HG02623 (cell line): ENCODE results near the gene HLF.

Source experiments
- ATAC-seq: cut with Tn5 transposase; IDR thresholded peaks from one replicate; pipeline ENCODE4 v1.9.1; 2021; ENCODE audit warnings: moderate library complexity; ENCODE audit not compliant: unreplicated experiment

HLF gene, protein sequence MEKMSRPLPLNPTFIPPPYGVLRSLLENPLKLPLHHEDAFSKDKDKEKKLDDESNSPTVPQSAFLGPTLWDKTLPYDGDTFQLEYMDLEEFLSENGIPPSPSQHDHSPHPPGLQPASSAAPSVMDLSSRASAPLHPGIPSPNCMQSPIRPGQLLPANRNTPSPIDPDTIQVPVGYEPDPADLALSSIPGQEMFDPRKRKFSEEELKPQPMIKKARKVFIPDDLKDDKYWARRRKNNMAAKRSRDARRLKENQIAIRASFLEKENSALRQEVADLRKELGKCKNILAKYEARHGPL

GRCh38 chr17:55264645-55265298 lies at the start of gene HLF:
HLF (plus strand) TSS chr17:55264960; CDS start chr17:55265485, 525 bp downstream.
- peak; percentile 83 for ATAC-seq

GRCh38 chr17:55215711-55216110 lies 49.0 kb upstream of the HLF start:
- no peak for ATAC-seq

DNA sequence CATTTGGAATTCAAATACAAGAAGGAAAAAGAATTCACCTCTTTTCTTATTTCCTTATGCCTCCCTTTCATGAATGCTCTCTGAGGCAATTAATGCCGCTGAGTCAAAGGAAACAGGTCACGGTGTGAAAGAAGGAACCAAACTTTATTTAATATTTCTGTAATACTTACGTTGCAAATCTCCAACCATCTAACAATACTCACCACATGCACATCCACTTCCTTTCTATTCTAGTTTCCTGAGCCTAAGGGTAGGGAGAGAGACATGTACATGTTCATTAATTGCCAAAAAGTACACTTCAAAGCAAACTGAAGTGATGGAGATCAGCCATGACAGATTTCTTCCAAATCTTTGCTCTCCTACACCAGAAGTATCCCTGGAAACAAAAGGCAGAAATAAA lies 47.9 kb upstream of the HLF start:
- no peak for ATAC-seq

- no peak for ATAC-seq
Observed at GRCh38 chr17:55219459-55219858, 45.3 kb upstream of the HLF start.

DNA sequence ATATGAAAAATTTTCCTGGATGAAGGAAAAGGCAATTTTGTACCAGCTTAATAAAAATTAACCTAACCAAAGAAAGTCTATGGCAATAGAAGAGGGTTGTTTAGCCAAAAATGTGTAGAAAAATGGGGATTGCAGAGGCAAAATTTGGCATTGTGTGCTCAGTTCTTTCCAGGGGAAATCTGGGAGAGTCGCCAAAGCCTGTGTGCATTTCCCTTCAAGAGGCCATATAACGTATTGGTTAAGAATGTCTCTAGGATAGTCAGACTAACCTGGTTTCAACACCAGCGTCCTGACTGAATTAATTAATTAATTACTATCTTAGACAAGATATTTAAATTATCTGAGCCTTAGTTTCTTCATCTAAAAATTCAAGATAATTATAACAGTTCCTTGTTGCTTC lies 44.8 kb upstream of the HLF start:
- no peak for ATAC-seq

DNA sequence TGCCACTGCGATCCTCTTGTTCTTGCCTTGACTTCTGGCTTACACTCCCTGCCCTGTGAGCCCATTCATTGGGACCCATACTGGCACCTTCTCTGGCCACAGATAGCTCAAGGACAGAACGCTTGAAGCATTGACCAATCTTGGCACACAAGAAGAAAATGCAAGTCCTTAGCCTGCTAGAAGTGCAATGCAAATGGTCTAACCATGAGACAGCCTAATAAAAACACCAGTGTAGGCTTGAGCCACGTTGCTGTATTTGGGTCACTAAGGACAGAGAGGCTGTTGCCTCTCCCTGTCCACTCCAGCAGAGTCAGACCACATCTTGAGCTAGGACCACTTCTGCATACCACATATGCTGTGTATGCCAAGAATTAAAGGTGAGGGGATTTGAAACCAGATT lies 41.2 kb upstream of the HLF start:
- ATAC-seq, result no peak

GRCh38 chr17:55224746-55225145 lies 40.0 kb upstream of the HLF start:
- no peak for ATAC-seq

DNA sequence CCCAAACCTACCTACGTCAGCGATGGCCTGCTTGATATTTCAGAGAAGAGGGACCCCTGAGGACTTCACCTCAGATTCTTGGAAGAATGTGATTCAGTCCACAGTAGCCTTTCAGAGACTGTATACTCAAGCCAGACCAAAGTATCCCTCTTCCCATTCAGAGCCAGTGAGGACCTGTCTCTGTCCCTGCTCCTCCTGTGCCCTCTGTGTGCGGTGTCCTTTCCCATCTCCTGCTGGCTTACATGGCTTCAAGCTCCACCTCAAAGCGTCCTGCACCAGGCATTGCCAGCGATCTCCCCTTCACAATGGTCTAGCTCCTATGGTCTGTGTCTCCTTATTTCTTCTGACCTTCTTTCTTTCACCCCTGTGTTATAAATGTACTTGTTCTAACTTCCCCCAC lies 39.5 kb upstream of the HLF start:
- ATAC-seq, result no peak

DNA sequence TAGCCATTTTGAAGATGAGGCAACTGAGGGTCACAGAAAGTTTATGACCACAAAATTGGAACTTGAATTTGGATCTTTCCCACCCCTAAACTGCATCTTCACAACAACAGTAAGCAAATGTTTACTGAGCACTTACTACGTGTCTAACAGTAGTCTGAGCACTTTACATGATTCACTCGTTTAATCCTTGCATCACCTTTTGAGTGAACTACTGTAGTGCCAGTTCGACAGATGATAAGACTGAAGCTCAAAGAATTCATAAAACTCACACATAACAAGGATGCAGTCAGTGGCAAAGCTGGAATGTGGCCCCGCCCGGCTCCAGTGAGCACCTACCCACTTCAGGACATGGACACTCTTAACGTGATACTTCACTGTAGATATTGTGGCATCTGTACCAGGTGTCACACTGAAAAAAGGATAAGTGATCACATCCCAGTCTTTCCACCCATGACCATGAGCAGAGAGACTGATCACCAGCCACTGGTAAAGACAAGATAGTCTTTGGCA lies 36.0 kb upstream of the HLF start:
- ATAC-seq, result no peak

GRCh38 chr17:55229276-55229675 lies 35.5 kb upstream of the HLF start:
- ATAC-seq, result no peak

DNA sequence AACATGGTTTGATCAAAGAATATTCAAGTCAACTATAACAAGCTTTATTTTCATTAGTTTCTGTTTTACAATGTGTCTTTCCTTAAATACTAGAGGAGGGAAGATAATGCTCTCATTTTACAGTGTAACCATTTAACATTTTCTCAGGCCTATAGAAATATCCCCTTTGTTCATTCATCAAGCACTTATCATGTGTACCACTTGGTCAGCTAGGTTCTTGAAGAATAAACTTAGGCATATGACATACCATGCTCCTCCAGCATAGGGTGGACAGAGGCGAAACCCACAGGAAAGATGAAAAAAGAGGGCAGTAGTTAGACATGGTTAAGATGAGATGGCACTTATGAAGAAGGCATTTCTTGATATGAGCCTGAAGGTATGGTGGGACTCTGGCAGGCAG lies 34.0 kb upstream of the HLF start:
- ATAC-seq, result no peak

- no peak for ATAC-seq
Observed at GRCh38 chr17:55233840-55234239, 30.9 kb upstream of the HLF start.

DNA sequence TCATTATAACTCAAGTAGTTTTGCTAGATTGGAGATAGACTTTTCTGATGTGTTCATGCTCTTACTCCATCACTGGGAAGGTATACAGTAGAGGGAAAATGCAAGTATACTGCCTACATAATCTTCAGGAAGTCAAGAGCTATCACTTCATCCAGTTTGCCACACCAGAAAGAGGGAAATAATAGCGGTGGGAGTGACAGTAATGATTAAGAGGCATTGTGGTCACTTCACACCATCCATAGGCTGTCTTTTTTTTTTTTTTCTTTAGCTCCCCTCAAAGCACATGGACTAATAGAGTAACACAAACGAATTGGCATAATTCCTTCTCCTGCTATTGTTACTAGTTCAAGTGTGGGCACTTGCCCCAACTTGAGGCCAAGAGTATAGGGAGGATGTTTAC lies 28.4 kb upstream of the HLF start:
- ATAC-seq, result no peak

GRCh38 chr17:55237268-55237667 lies 27.5 kb upstream of the HLF start:
- ATAC-seq, result no peak

GRCh38 chr17:55237841-55238178 lies 26.9 kb upstream of the HLF start:
- no peak for ATAC-seq

GRCh38 chr17:55238179-55238930 lies 26.4 kb upstream of the HLF start:
- ATAC-seq, result peak; percentile 87

DNA sequence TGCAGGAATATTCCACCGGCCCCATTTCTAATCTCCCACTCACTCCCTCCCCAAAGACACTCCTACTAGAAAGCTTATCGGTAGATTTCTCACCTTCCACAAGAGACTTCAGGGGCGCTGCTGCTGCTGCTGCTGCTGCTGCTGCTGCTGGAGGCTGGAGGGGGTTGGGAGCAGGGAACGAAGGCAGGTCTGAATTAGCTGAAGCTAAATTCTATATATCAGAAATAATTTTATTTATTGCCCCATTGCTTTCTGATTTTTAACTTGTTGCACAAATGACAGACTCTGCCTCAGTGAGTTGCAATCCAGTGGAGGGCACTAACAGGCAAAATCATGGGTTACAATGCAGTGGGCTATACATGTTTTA lies 25.8 kb upstream of the HLF start:
- ATAC-seq, result peak; percentile 25

GRCh38 chr17:55241097-55241496 lies 23.7 kb upstream of the HLF start:
- ATAC-seq, result no peak

DNA sequence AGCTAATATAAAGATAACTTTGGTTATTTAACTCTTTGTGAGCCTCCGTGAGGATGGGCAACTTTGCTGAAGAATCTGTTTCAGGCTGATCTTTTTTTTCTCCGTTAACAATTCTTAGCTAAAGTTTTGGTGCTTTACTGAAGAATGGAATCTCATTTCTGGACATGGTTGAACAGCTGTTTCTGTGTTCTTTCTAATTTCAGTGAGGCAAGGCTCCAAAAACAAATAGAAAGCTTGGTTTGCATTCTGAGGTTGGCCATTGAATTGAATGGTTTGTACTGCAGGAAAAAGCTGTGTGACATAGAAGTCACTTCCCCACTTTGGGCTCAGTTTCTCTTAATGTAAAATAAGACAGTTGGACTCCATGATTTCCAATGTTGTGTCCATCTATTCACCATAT lies 22.3 kb upstream of the HLF start:
- ATAC-seq, result no peak

DNA sequence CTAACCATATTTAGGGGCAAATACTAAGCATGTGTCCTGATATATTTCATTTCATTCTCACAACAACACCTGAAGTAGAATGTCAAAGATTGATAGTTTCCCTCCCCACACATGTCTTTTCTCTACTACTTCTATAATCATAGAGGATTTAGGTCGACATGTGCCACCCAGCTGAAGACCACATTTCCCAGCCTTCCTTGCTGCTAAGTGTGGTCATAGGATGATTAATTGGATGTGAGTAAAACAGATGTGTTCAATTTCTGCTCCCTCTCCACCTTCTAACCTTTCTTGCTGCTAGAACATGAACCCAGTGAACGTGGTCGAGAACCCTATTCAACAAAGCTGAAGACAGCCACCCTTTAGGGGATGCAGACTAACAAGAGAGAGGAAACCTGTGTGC lies 18.8 kb upstream of the HLF start:
- ATAC-seq, result no peak

DNA sequence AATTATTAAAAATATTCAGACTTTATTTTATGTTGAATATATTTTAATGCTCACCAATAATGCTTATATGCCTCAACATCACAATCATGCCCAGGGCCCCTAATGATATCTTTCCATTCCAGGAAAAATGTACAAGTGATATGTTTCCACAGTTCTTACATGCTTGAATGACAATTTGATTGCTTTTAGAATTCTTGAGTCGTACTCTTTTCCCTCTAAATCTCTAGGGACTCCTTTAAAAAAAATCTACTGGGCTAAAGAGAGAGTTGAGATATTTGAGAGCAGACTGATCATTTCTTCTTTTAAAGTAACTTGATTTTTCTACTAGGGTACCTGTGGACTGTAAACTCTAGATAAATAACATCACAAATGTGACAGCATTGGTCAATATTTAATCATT lies 18.2 kb upstream of the HLF start:
- ATAC-seq, result no peak

DNA sequence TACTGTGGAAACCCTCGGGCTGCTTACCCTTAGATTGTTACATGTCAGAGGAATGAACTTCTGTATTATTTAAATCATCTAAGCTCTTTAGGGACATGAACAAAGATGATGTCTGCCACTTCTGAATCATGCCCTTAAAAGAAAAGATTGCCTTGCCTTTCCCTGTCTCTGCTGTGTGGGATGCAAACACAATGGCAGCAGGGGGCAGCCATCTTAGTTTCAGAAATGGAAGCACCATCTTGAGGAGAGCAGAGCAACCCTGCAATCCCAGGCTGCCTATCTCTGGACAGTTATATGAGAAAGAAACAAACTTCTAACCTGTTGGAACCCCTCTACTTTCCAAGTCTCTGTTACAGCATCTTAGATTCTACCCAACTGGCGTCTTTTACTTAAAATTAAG lies 16.7 kb upstream of the HLF start:
- ATAC-seq, result no peak
